AG09309 (cell line): ENCODE measurements around the gene KSR1.
"Not testable (repeated sequence)": the region's sequence is repeated elsewhere in the genome, so short reads cannot be mapped to it uniquely, and the experiment has no call there.

ENCODE experiments used
- DNase-seq: peaks from one replicate; pipeline ENCODE4 v3.0.0-alpha.2; 2010; ENCODE audit warnings: low read depth
- H3K4me3 ChIP-seq: 2 replicates; pipeline ENCODE4 v1.5.1; 2011; ENCODE audit warnings: mild to moderate bottlenecking, low read depth, low read length, moderate library complexity; ENCODE audit not compliant: control insufficient read depth
- TF ChIP-seq, protein P1 (sequence below): IDR thresholded peaks from 2 replicates; pipeline ENCODE4 v1.5.1; 2011; ENCODE audit warnings: mild to moderate bottlenecking, low read depth, low read length, inconsistent platforms; ENCODE audit not compliant: insufficient read depth, control insufficient read depth; ENCODE audit errors: missing control alignments

Gene KSR1

DNA sequence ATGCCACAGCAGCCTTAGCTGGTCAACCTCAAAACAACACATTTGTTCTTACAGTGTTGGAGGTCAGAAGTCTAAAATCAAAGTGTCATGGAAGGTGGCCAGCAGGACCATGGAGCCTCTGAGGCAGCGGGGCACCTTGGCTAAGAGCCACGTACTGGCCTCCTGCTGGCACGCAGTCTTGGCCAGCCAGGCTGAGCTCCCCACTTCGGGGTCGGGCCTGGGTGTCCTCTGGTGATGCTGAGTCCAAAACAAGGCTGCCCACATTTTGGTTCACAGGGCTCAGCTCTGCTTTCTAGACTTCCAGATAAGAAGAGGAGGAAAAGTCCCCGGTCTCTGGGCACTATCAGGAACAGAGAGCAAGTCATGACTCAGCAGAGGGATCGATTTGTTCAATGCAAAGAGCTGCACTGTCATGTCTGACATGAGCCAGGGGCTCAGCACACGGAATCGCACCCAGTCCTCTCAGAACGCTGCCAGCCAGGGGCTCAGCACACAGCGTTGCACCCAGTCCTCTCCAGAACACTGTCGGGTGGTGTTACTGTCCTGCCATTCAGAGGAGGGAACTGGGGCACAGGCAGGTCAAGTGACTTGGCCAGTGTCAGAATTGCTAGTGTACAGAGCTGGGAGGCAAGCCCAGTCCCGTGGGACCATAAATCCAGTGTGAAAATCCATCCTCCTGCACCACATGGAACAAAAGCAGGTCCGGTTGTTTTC, 177.2 kb downstream of the KSR1 start:
- TF ChIP-seq, protein P1, sequence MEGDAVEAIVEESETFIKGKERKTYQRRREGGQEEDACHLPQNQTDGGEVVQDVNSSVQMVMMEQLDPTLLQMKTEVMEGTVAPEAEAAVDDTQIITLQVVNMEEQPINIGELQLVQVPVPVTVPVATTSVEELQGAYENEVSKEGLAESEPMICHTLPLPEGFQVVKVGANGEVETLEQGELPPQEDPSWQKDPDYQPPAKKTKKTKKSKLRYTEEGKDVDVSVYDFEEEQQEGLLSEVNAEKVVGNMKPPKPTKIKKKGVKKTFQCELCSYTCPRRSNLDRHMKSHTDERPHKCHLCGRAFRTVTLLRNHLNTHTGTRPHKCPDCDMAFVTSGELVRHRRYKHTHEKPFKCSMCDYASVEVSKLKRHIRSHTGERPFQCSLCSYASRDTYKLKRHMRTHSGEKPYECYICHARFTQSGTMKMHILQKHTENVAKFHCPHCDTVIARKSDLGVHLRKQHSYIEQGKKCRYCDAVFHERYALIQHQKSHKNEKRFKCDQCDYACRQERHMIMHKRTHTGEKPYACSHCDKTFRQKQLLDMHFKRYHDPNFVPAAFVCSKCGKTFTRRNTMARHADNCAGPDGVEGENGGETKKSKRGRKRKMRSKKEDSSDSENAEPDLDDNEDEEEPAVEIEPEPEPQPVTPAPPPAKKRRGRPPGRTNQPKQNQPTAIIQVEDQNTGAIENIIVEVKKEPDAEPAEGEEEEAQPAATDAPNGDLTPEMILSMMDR: no peak

DNA sequence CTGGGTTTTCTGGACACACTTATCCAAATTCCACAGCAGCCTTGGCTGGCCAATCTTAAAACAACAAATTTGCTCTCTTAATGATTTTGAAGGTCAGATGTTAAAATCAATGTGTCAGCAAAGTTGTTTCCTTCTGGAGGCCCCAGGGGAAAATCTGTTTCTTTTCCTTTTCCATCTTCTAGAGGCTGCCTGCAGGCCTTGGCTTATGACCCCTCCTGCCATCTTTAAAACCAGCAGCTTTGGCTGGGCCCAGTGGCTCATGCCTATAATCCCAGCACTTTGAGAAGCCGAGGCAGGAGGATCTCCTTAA, 177.7 kb downstream of the KSR1 start:
- no peak overlapping the region for H3K4me3 ChIP-seq
- DNase-seq: no peak
- TF ChIP-seq, protein P1: no peak

More for the DNA sequence above, 177.2 kb downstream of the KSR1 start:
- no peak overlapping the region for H3K4me3 ChIP-seq
- DNase-seq: no peak

DNA sequence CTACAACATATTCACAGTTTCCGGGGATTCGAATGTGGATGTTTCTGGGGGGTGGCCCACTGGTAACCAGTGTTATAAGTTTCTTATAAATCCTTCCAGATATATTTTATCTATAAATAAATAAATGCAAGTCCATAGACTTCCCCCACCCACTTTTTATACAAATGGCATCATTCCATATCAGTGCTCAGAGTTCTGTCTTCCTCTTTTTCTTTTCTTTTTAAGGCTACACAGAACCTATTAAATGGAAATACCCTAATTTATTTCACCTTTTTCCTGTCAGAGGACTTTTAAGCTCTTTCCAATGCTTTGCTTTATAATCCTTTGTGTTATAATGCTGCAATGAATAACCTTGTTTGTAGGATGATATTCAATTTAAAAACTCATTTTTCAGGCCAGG, 178.5 kb downstream of the KSR1 start:
- no peak overlapping the region for H3K4me3 ChIP-seq
- DNase-seq: no peak
- TF ChIP-seq, protein P1: no peak

DNA sequence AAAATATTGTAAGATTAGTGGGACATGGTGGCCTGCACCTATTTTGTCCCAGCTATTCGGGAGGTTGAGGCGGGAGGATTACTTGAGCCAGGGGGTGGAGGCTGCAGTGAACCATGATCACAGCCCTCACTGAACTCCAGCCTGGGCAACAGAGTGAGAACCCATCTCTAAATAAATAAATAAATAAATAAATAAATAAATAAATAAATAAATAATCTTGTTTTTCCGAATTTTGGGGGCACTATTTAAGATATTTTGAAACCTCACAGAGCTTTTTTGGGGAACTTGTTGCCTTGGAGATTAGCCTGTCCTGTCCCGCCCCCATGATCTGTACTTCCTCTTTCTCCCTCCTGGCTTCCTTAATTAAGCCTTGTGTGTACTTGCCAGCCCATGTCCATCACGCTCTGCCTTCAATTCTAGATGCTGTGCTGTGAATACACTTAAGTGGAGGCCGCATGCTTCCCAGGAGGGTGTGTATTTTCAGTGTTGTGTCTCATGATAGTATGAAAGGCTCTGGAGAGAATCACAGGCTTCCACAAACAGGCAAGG, 179.1 kb downstream of the KSR1 start:
- no peak overlapping the region for H3K4me3 ChIP-seq
- DNase-seq: no peak
- TF ChIP-seq, protein P1: no peak

DNA sequence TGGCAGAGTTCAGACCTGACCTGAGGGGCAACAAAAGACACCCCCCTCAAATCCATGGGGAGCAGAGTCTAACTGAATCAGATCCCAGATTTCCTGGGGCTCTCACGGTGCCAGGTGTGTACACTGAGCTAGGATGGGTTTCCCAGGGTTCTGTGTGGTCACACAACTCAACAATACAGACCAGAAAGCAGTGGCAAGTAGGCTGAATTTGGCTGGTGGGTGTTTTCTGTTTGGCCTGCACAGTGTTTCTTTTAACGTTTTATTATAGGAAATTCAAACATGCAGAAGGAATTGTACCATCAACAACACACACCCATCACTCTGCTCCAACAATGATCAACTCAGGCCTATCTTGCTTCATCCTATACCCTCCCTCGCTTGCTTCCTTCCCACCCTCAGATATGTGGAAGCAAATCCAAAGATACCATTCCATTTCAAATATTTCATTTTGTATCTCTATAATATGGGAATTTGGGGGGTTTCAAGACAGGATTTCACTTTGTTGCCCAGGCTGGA, 179.8 kb downstream of the KSR1 start:
- DNase-seq, H3K4me3 ChIP-seq: not testable (repeated sequence)

DNA sequence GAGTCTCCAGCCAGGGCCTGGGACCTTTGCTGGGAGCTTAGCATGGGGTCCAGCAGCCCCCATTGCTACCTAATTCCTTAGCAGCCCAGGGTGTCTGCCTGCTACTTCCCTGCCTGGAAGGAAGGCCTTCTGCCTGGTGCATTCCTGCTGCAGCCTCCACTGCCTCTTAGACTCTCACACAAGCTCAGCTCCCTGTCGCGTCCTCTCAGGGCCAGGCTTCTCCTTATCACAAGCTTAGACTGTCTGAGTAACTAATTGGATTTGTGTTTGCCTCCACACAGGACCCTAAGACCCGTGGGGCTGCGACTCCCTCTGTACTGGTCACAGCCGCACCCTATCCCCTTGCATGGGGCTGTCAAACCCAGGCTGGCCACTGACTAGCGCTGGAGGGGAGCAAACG, 181.6 kb downstream of the KSR1 start:
- H3K4me3 ChIP-seq, DNase-seq: not testable (repeated sequence)

DNA sequence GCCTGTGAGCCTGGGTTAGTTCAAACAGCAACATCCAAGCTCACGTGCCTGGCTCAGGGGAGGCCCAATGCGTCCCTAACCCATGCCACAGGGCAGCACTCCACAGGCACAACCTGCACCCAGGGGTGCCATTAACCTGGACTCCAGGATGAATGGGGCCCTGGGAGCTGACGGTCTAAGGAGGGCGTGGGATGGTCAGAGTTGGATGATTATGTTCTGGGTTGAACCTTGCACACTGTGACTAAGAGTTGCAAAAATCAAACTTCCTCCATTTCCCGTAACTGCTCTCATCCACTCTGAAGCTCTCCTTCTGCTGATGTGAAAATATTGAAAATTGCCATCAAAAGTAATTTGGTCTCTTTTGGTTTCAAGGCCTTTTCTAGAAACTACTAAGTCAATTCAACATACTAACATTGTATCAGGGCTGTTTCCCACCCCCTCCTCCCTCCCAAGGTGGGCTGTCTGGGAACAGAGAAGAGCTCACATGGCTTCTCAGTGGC, 182.2 kb downstream of the KSR1 start:
- not testable (repeated sequence) for DNase-seq, H3K4me3 ChIP-seq

DNA sequence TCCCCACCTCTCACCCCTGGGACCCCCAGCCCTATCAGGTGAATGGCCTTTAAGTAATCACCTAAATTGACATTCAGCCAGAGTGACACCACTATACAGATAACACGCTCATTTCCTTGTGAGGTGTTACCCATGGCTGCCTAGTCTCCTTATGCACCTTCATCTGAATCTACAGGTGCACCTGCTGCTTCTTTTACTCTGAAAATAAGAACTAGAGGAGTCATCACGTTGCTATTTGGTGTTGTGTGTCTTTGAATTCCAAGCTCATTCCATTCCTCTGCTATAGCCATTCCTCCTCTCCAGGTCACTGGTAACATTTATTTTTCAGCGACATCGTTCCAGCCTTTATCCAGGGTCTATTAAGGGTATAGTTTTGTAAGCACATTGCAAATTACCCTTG, 184.5 kb downstream of the KSR1 start:
- no peak for DNase-seq
- no peak overlapping the region for H3K4me3 ChIP-seq
- TF ChIP-seq, protein P1: no peak
